Type B pancreatic cell (in vitro differentiated cells): ENCODE data around the gene RHOB. TPM values are rescaled to one million over a fixed set of nuclear protein-coding genes. Genes with fewer than 3 reads are reported as not detected.

ENCODE experiments used
- DNase-seq: peaks from one replicate; pipeline ENCODE4 v3.0.0; 2021; ENCODE audit warnings: mixed read lengths; ENCODE audit not compliant: unreplicated experiment; ENCODE audit errors: extremely low spot score
- H3K27ac Mint-ChIP-seq: 2 replicates; pipeline ENCODE4 v1.8.0; 2021; ENCODE audit warnings: mild to moderate bottlenecking, mixed read lengths
- H3K27me3 Mint-ChIP-seq: 2 replicates; pipeline ENCODE4 v1.8.0; 2021; ENCODE audit warnings: mixed read lengths
- H3K36me3 Mint-ChIP-seq: 2 replicates; pipeline ENCODE4 v1.8.0; 2021; ENCODE audit warnings: mixed read lengths
- H3K4me1 Mint-ChIP-seq: one replicate; pipeline ENCODE4 v1.8.0; 2021; ENCODE audit warnings: mixed read lengths; ENCODE audit not compliant: unreplicated experiment
- H3K4me3 Mint-ChIP-seq: 2 replicates; pipeline ENCODE4 v1.8.0; 2021; ENCODE audit warnings: mild to moderate bottlenecking, mixed read lengths
- H3K9me3 Mint-ChIP-seq: 2 replicates; pipeline ENCODE4 v1.8.0; 2021; ENCODE audit warnings: mixed read lengths
- total RNA-seq: library from RNA; stranded (reverse); gene quantifications from 2 replicates; pipeline ENCODE4 v1.2.1, GENCODE V29; 2021; ENCODE audit warnings: low replicate concordance
- TF ChIP-seq, protein P1 (sequence below): fragments of 200-600 bp; sonication (generic); conservative IDR thresholded peaks from 2 replicates; pipeline ENCODE4 v1.5.0; 2021; ENCODE audit warnings: antibody characterized with exemption, mild to moderate bottlenecking

RHOB gene
- total RNA-seq, 1 donor from 2014 or later = 82.8 TPM

DNA sequence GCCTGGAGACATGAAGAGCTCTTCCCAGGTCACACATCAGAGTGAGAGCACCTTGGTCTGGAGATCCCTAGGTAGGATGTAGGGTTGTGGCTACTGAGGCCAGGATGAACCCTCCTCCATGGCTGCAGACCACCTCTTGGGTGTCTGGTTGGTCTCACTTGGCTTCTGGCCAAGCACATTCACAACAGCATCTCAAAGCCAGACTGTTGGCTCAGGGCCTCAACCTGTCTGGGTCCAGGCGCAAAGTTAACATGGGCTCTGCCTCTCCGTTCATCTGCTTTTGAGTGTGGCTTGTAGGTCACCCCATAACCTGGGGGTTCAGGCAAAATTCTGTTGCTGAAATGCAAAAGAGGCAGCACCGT, 40.1 kb downstream of the RHOB start:
- peaks cover 30% of the 10 kb centered on the region for H3K4me1 Mint-ChIP-seq
- H3K27me3 Mint-ChIP-seq = peaks cover 4% of the 10 kb centered on the region
- H3K4me3 Mint-ChIP-seq = no peak overlapping the region

DNA sequence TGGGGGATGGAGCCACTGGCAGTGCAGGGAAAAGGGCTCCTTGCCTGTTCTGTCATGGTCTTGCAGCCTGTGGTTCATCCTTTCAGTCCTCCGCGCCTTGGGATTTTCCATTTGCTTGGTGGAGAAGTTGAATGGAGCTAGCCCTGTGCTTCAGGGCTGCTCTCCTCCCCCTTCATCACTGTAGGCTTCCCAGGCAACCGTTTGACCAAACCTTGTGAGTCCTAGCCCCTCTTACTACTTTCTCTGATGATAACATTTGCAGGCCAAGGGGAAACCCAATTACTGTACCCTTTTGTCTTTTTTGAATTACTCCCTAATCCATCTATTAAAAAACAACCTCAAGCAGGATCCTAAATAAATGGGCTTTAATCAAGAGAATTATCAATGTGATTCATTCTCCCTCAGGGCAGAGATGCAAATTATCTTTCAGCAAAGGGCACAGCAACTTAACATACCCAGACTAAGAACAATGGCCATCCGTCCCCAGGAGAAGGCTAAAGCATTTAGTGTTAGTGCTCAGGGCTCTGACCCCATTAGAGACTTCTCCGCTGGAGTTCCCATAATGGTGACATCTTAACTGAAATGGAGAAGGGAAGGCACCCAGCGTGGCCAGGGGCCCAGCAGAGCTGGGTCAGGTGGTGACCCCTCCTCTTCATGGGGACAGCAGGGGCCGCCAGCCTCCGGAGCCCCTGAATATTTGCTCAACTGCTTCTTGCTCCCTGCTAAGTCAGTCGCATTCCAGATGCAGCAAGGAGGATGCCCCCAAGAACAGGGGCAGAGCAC, 40.7 kb downstream of the RHOB start:
- no peaks in the 10 kb centered on the region for H3K9me3 Mint-ChIP-seq
- DNase-seq = no peak
- H3K4me1 Mint-ChIP-seq = peaks cover 26% of the 10 kb centered on the region
- H3K27me3 Mint-ChIP-seq = peaks cover 4% of the 10 kb centered on the region
- H3K27ac Mint-ChIP-seq = no peak overlapping the region
- TF ChIP-seq, protein P1, sequence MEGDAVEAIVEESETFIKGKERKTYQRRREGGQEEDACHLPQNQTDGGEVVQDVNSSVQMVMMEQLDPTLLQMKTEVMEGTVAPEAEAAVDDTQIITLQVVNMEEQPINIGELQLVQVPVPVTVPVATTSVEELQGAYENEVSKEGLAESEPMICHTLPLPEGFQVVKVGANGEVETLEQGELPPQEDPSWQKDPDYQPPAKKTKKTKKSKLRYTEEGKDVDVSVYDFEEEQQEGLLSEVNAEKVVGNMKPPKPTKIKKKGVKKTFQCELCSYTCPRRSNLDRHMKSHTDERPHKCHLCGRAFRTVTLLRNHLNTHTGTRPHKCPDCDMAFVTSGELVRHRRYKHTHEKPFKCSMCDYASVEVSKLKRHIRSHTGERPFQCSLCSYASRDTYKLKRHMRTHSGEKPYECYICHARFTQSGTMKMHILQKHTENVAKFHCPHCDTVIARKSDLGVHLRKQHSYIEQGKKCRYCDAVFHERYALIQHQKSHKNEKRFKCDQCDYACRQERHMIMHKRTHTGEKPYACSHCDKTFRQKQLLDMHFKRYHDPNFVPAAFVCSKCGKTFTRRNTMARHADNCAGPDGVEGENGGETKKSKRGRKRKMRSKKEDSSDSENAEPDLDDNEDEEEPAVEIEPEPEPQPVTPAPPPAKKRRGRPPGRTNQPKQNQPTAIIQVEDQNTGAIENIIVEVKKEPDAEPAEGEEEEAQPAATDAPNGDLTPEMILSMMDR = no peak
- H3K36me3 Mint-ChIP-seq = no peaks in the 10 kb centered on the region
- no peak overlapping the region for H3K4me3 Mint-ChIP-seq

More for the DNA sequence above, 40.1 kb downstream of the RHOB start:
- H3K27ac Mint-ChIP-seq = no peak overlapping the region
- TF ChIP-seq, protein P1 = no peak
- DNase-seq = no peak
- H3K36me3 Mint-ChIP-seq = no peaks in the 10 kb centered on the region
- H3K9me3 Mint-ChIP-seq = no peaks in the 10 kb centered on the region

DNA sequence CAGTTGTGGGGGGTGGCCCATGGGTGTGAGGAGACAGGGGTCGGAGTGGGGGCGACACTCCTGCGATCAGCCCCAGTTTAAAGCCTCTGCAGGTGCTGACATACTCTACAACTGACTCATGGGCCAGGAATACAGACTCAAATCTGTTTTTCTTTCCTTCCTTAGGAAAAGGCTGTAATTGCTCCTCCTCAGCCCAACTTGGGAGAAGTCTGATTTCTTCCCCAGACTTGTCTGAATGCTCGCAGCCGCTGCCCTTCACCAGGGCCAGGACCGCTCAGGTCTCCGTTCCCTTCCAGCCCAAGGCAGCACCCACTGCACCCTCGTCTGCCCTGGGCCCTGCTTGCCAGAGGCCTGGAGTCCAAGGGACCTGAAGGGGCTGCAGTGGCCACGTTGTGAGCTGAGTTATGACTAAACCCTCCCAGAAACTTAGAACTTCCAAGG, 41.3 kb downstream of the RHOB start:
- DNase-seq = no peak
- Mint-ChIP-seq H3K27me3 (peaks cover 4% of the 10 kb centered on the region), H3K4me3 (no peak overlapping the region), H3K4me1 (peaks cover 26% of the 10 kb centered on the region), H3K27ac (no peak overlapping the region), H3K36me3 (no peaks in the 10 kb centered on the region), H3K9me3 (no peaks in the 10 kb centered on the region)
- TF ChIP-seq, protein P1 = no peak

DNA sequence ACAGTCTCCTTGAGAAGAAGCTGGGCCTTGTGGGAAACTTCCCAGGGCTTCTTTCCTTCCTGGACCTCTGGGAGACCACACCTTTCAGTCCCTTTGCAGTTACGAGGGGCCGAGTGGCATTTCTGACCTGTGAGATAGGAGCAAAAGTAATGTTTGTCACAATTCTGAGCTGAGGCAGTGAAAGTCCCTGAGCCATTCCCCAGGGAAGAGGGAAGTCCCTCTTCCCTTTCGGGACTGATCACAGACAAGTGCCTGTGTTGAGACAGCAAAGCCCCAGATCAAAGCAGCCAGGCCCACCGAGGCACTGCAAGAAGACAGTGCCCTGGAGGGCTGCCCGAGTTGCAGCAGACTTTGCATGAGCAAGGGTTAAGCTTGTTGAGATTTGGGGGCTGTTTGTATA, 41.9 kb downstream of the RHOB start:
- H3K4me1 Mint-ChIP-seq = peaks cover 26% of the 10 kb centered on the region
- no peaks in the 10 kb centered on the region for H3K36me3 Mint-ChIP-seq
- no peak for DNase-seq
- TF ChIP-seq, protein P1 = no peak
- peaks cover 4% of the 10 kb centered on the region for H3K27me3 Mint-ChIP-seq
- H3K4me3 Mint-ChIP-seq = no peak overlapping the region
- H3K9me3 Mint-ChIP-seq = no peaks in the 10 kb centered on the region
- H3K27ac Mint-ChIP-seq = no peak overlapping the region

DNA sequence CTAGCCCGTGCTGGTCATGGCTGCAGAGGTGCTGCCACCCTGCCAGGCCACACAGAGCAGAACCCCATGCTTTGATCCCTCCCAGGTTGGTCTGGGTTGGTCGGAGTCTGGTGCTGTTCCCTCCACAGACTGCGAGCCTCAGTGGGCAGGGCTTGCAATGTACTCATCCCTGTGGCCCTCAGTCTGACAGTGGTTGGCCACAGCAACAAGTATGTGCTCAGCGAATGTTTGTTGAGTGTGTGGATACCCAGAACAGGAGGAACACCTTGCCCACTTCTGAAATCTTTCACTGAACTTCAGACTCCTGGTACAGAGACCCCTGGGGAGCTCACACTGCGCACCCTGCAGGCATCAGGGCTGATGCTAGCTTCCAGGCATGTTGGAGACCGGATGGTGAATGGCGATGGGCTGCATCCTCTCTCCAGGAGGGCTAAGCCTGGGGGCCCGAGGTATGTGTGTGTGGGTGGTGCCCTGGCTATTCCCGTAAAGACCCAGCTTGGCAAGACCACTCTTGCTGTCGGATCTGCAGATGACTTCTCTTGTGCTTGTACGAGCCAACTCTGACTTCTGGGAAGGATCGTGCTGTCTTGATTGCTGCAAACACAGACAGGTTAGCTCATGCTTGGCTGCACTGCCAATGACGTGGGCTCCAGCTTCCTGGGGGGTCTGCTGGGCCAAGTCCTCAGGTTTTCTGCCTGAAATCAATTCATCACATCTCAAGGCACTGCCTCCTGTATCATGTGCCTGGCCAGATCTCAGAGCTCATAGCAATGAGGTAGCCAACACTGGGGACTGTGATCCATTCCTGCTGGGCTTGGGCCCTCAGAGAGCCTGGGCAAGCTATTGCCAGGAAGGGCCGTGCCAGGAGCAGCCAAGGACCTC, 43.7 kb downstream of the RHOB start:
- no peaks in the 10 kb centered on the region for H3K36me3 Mint-ChIP-seq
- peaks cover 36% of the 10 kb centered on the region for H3K4me1 Mint-ChIP-seq
- no peak for DNase-seq

More for the DNA sequence above, 43.7 kb downstream of the RHOB start:
- Mint-ChIP-seq H3K4me3 (no peak overlapping the region), H3K9me3 (no peaks in the 10 kb centered on the region), H3K27ac (no peak overlapping the region), H3K27me3 (no peaks in the 10 kb centered on the region)
- TF ChIP-seq, protein P1 = no peak
